HG02973 (cell line): ENCODE data around the gene BLOC1S4.
"Not testable (repeated sequence)": the region's sequence is repeated elsewhere in the genome, so short reads cannot be mapped to it uniquely, and the experiment has no call there.

Experiments
- ATAC-seq: cut with Tn5 transposase; IDR thresholded peaks from one replicate; pipeline ENCODE4 v1.9.1; 2021; ENCODE audit warnings: moderate library complexity; ENCODE audit not compliant: unreplicated experiment

Gene BLOC1S4

DNA sequence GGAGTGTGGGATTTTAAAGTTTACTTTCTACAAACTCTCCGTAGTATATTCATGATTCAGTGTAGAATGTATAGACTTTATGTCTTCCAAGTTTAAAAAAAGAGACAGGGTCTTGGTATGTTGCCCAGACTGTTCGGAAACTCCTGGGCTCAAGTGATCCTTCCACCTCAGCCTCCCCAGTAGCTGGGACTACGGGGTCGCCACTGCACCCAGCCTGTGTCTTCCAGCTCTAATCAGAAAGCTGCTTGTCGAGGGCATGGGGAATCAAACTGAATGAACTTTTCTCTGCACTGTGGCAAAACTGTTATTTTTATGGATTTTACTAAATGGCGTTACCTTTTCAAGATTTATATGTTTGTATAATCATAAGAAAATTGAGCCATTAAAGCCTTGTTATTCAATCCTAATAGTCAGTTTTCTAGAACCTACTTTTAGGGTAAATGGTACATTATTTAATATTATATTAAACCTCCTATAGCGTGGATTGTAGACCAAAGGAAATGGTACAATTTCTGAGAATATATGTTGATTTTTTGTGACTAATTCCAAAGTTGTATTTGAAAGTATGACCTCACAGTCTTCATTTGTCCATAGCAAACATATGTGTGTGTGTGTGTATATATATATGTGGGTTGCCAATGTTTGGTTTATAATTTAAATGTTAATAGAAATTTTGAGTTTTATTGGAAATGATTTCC is 1.1 kb downstream of the BLOC1S4 start:
- no peak for ATAC-seq

DNA sequence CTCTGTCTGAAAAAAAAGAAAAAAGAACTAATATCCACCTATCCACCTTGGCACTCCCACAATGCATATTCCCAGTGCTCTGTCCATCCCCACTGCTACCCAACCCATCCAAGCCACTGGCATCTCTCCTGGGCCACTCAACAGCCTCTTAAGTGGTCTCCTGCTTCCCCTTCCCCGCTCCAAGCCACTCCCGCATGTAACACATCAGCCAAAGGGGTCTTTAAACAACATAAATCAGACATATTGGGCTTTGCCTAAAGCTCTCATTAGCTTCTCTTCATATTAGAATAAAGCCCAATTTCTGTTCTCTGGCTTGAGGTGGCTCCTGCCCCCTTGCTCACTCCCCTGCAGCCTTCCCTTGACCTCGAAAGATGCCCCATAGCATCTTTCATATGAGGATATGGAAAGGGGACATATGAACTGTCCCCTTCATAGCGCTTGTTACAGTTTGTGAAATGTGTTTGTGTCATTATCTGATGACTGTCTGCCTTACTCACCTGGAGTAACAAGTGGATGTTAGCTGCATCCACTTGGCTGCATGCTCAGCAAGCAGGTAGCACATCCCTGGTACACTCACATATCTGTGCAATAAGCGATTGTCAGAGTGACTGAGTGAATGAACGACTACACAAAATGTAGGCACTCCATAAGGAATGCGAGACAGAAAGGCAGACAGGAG is 3.1 kb downstream of the BLOC1S4 start:
- no peak for ATAC-seq

- no peak for ATAC-seq
These were observed 3.7 kb downstream of the BLOC1S4 start for GRCh38 chr4:6719611-6720179.

DNA sequence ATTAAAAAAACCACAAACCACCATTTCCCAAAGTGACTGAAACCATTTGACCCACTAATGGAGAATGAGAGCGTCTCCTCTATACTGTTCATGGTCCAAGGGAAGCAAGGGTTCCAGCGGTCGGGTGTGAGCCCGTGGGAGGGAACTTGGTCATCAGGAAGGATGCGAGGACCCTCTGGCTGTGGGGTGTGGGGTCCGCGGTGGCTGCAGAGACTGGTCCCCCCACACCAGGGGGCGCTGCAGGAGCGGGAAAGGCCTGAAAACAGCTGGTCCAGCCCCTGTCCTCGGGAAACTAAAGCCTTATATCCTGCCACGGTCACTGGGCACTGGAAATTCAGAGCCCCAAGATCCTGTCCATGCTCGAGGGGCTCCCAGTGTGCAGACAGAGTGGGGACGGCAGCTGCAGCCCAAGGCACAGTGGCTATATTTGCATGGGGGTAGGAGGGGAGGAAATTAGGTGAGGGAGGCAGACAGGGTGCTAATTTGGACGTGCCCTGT is 4.3 kb downstream of the BLOC1S4 start:
- ATAC-seq = no peak

DNA sequence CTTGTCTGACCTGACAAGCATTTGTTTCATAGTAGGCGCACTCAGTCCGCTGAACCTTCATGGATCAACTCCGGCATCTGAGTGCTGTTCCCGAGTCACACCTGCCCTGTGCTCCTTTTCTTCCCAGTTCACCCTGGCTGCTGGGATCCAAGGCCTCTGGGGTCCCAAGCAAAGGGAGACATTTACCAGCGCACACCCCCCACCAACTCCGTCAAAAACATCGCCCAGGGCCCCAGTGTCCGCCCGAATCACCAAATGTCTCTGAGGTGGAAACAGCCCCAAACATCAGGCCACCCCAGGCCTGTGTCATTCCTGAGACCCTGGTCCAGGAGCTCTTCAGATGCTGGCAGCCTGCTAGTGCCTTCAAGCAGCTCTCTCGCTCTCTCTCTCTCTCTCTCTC is 5.1 kb downstream of the BLOC1S4 start:
- no peak for ATAC-seq

GRCh38 chr4:6722891-6723290 is 6.9 kb downstream of the BLOC1S4 start:
- ATAC-seq = no peak

- no peak for ATAC-seq
These were observed 7.9 kb downstream of the BLOC1S4 start for GRCh38 chr4:6723851-6724250.

GRCh38 chr4:6724421-6725111 is 8.6 kb downstream of the BLOC1S4 start:
- no peak for ATAC-seq

- ATAC-seq = not testable (repeated sequence)
These were observed 9.5 kb downstream of the BLOC1S4 start for GRCh38 chr4:6725427-6725961.

DNA sequence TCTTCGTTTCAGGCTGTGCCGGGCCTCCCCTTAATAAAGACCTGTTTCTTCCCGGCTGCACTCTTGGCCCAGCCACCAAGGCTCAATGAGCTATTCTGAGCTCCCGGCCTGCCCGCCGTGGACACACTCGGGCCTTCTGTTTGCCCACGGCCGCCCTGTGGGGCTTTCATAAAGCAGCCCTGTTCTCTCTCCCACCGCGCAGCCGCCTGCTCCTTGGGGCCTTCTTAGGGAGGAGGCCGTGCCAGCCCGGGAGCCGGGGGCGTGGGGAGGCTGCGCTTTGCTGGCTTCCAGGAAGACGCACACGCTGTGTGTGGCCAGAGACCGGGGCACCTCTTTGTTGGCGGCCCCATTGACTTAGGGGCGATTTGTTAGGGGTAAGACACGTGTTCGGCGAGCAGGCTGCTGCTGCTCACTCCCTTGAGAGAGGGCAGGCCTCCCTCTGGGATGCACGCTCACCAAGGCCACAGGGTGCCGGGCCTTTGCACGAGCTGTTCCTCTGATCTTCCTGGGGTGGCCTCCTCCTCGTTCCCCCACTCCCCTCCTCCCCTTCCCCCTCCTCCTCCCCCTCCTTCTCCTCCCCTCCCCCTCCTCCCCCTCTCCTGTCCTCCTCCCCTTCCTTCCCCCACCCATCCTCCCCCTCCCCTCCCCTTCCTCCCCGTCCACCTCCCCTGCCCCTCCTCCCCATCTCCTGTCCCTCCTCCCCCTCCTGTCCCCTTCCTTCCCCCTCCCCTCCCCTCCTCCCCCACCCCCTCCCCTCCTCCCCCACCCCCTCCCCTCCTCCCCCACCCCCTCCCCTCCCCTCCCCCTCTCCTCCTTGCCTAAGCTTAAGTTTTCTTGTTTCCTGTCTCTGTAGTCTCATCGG is 11.3 kb downstream of the BLOC1S4 start:
- ATAC-seq = no peak

GRCh38 chr4:6727943-6728250 is 11.9 kb downstream of the BLOC1S4 start:
- ATAC-seq = no peak

DNA sequence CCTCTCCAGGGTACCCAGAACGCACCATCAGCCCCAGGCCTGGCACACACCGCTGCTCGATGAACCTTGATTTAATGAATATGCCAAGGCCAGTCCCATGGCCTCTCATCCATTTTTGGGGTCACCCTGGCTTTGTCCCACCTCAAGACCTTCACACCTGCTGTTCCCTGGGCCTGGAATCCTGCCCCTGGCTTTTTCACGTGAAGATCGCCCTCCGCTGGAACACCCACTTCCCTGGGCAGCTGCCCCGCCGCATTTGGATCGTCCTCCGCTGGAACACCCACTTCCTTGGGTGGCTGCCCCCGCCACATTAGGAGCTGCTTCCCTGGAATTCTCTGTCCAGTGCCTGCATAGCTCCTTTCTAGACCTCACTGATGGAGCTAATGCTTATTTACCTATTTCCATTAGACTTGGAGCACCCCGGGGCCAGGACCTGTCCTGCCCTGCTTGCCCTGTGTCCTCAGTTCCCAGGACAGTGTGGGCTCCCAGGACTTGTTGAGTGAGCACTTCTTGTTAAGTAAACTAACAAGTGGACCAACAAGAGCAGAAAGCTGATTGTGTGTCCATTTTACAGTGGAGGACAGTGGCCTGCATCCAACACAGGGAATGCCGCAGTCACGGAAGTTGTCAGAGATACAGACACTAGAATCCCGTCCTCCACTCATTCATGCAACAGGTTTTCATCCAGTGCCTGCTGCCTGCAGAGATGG is 12.5 kb downstream of the BLOC1S4 start:
- ATAC-seq = no peak

DNA sequence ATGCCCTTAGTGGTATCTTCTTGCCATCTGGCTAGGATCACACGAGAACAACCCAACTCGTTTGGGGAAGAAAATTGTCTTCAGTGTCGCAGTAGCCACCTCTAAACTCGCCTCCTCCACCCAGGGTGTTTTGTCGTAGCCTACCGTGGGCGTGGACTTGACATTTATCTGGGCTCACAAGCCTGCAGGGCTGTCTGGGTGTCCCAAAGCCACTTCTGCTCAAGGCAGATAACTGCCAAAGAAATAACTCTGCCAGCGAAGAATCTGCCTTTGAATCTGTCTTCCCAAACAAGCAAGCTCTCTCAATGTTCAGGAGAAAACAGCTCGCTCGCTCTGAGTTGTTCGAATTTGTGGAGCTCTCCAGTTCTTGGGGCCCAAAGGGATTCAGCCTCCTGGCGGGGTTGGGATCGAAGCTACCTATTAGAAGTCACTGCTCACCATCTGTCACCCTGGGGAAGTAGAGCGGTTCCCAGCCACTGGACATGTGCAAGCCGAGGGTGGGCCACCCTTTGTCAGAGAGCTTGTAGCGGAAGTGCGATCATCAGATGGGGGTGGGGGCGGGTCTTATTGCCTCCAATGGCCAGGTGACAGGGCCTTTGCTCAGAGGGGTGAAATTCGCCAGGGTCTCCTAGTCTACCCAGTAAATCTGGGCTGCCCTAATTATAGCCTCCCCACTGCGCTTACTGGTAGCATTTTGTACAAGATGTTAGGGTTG is 14.8 kb downstream of the BLOC1S4 start:
- ATAC-seq = no peak

GRCh38 chr4:6731318-6731675 is 15.3 kb downstream of the BLOC1S4 start:
- ATAC-seq = no peak

DNA sequence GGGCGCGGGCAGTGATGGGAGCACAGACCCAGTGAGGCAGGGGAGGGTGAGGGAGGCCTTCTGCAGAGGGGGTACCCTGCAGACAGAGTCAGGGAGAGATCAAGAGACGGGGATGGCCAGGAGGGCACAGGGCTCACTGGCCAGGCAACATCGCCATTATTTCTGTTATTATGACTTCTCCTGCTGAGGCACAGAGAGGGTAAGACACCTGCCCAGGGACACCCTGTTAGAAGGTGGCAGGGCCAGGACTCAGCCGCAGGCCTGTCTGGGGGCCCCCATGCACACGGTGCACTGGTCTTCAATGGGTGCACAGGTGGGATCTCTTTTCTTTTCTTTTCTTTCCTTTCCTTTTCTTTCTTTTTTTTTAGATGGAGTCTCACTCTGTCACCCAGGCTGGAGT is 15.8 kb downstream of the BLOC1S4 start:
- ATAC-seq = no peak

- ATAC-seq = no peak
These were observed 16.7 kb downstream of the BLOC1S4 start for GRCh38 chr4:6732441-6733357.

DNA sequence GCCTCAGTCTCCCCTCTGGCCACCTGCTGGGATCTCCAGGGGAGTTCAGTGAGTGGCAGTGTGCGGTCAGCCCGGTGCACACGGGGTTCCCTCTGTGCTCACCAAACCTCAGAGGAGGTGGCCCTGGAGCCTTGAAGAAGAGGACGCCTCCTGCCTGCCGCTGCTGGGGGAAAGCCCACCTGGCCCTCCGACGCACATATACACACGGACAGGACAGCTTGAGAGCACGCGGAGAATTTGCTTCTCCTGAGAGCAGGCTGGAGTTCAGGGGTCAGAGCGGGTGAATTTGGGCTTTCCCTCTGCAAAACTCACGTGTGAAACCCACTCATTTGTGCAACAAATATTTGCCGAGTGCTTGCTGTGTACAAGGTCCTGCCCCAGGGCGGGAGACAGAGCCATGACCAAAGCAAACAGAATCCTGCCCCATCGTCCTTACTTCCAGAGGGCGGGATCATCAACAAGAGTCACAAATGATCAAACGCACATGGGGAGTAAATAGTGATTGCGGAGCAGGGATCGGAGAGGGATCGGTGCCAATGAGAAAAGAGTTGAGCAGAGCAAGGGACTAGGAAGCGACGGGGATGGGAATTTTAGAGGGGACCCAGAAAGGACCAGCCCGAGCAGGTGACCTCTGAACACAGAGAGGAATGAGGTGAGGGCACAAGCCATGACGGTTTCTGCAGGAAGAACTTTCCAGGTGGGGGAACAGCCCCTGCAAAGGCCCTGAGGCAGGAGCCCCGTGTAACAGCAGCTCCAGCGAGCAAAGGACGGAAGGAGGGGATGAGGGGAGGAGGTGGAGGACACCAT is 17.6 kb downstream of the BLOC1S4 start:
- ATAC-seq = no peak
